Caco-2 (cell line): Measurements from ENCODE around the gene NRXN3. TPM values are rescaled to one million over a fixed set of nuclear protein-coding genes. Genes with fewer than 3 reads are reported as not detected.

Experiments used
- BruUV-seq: library from RNA; stranded (reverse); fragments of 400-500 nt; replicated peaks from 2 replicates; lab custom pipeline; 2021; lab: Mats Ljungman, UMichigan
- CTCF ChIA-PET: fragments of 300-600 bp; sonication (Branson Sonifier 250); formaldehyde crosslinking; loops from one replicate; lab custom pipeline; 2022; ENCODE audit warnings: antibody characterized with exemption; lab: Charles Lee
- POLR2A ChIA-PET: fragments of 300-600 bp; sonication (Branson Sonifier 250); formaldehyde crosslinking; loops from one replicate; lab custom pipeline; 2022; ENCODE audit warnings: antibody characterized with exemption; lab: Charles Lee
- DNase-seq, 2 experiments: peaks; one replicate each; pipeline versions ENCODE4 v3.0.0 to v3.0.0-alpha.2; 2020 to 2022
- H3K27me3 ChIP-seq: replicated peaks from 2 replicates; pipeline ENCODE4 v1.6.0; 2011; ENCODE audit warnings: low read length; ENCODE audit not compliant: control insufficient read depth, insufficient read depth
- H3K36me3 ChIP-seq: 2 replicates; pipeline ENCODE4 v1.5.1; 2011; ENCODE audit warnings: low read length; ENCODE audit not compliant: control insufficient read depth, insufficient read depth
- H3K4me1 ChIP-seq: fragments of 250-450 bp; sonication (Bioruptor Pico); 2 replicates; pipeline ENCODE4 v1.5.1; 2020; ENCODE audit warnings: mild to moderate bottlenecking
- H3K4me3 ChIP-seq: 2 replicates; pipeline ENCODE4 v1.5.1; 2011; ENCODE audit warnings: low read depth, mild to moderate bottlenecking, control low read depth, low read length
- H3K9me3 ChIP-seq: fragments of 250-450 bp; sonication (Bioruptor Pico); 2 replicates; pipeline ENCODE4 v1.5.1; 2020; ENCODE audit warnings: mild to moderate bottlenecking, moderate library complexity
- H3K27ac Mint-ChIP-seq: one replicate; pipeline ENCODE4 v1.8.0; 2022; ENCODE audit warnings: mixed read lengths; ENCODE audit not compliant: unreplicated experiment
- H3K27me3 Mint-ChIP-seq: one replicate; pipeline ENCODE4 v1.8.0; 2022; ENCODE audit warnings: mixed read lengths; ENCODE audit not compliant: insufficient read depth, unreplicated experiment
- H3K36me3 Mint-ChIP-seq: one replicate; pipeline ENCODE4 v1.8.0; 2022; ENCODE audit warnings: mild to moderate bottlenecking, mixed read lengths; ENCODE audit not compliant: insufficient read depth, unreplicated experiment
- H3K4me1 Mint-ChIP-seq: one replicate; pipeline ENCODE4 v1.8.0; 2022; ENCODE audit warnings: low read depth, mixed read lengths; ENCODE audit not compliant: unreplicated experiment
- H3K4me3 Mint-ChIP-seq: one replicate; pipeline ENCODE4 v1.8.0; 2022; ENCODE audit warnings: mild to moderate bottlenecking, moderate library complexity, mixed read lengths; ENCODE audit not compliant: unreplicated experiment
- H3K9me3 Mint-ChIP-seq: one replicate; pipeline ENCODE4 v1.8.0; 2022; ENCODE audit warnings: mixed read lengths; ENCODE audit not compliant: unreplicated experiment
- intact Hi-C: fragments of 100-400 bp; cut with micrococcal nuclease; formaldehyde crosslinking; loops from one replicate; pipeline ENCODE4 v1.10.0; 2022; ENCODE audit not compliant: unreplicated experiment
- total RNA-seq: library from RNA; stranded (reverse); gene quantifications from 2 replicates; pipeline ENCODE4 v1.2.3, GENCODE V29; 2022
- TF ChIP-seq, protein P1 (sequence below), 2 experiments: fragments of 200-600 bp in 1 of 2; IDR thresholded peaks; 1 replicate in 1 of 2; 2 replicates in 1 of 2; pipeline versions ENCODE4 v1.5.1 to v1.8.0; 2011 to 2022; ENCODE audit warnings: antibody characterized with exemption in 1 of 2, control low read depth in 1 of 2, inconsistent platforms in 1 of 2, low read depth in 1 of 2, low read length in 1 of 2, mild to moderate bottlenecking in 1 of 2, moderate library complexity in 1 of 2; ENCODE audit not compliant: insufficient read depth in 1 of 2, severe bottlenecking in 1 of 2, unreplicated experiment in 1 of 2

The NRXN3 gene
- total RNA-seq, 1 experiment from 2014 or later = 12.4 TPM

DNA sequence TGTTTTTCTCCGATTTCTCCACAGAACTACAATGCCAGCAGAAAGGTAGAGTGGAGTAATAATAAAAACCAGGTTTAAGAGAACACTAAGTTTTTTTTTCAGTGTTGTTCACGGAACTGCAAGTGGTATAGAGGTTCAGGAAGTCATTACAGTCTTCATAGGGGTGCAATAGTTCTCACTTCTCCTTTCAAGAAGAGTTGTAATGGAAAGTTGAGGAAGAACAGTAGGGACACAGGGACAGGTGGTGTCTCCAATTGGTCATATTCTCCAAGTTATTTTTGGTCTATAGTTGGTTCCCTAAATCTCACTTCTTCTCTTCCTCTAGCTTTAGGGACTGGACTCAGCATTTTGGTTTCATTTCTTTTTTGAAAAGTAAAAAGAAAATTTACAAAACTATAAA lies 894.0 kb downstream of the NRXN3 start:
- Histone ChIP-seq H3K9me3 (no peaks in the 10 kb centered on the region), H3K27me3 (no peaks in the 10 kb centered on the region), H3K4me1 (no peaks in the 10 kb centered on the region), H3K4me3 (no peak overlapping the region), H3K36me3 (no peaks in the 10 kb centered on the region)
- no TSS peak for BruUV-seq
- ChIA-PET CTCF (no interaction called here), POLR2A (no interaction called here)
- TF ChIP-seq, protein P1, sequence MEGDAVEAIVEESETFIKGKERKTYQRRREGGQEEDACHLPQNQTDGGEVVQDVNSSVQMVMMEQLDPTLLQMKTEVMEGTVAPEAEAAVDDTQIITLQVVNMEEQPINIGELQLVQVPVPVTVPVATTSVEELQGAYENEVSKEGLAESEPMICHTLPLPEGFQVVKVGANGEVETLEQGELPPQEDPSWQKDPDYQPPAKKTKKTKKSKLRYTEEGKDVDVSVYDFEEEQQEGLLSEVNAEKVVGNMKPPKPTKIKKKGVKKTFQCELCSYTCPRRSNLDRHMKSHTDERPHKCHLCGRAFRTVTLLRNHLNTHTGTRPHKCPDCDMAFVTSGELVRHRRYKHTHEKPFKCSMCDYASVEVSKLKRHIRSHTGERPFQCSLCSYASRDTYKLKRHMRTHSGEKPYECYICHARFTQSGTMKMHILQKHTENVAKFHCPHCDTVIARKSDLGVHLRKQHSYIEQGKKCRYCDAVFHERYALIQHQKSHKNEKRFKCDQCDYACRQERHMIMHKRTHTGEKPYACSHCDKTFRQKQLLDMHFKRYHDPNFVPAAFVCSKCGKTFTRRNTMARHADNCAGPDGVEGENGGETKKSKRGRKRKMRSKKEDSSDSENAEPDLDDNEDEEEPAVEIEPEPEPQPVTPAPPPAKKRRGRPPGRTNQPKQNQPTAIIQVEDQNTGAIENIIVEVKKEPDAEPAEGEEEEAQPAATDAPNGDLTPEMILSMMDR (IDR thresholded peaks at IDR 0.05; ENCODE audit: insufficient read depth in 1 of 2, low read depth in 1 of 2, low read length in 1 of 2, severe bottlenecking in 1 of 2, unreplicated experiment in 1 of 2) = no peak
- Mint-ChIP-seq H3K9me3 (no peaks in the 10 kb centered on the region), H3K27ac (no peak overlapping the region), H3K4me3 (no peak overlapping the region), H3K36me3 (no peaks in the 10 kb centered on the region), H3K27me3 (peaks cover 11% of the 10 kb centered on the region), H3K4me1 (no peaks in the 10 kb centered on the region)
- intact Hi-C loops = no loop called here
- no peak for DNase-seq

- Mint-ChIP-seq H3K27me3 (no peaks in the 10 kb centered on the region), H3K4me3 (no peak overlapping the region), H3K36me3 (no peaks in the 10 kb centered on the region), H3K27ac (no peak overlapping the region), H3K4me1 (peaks cover 8% of the 10 kb centered on the region), H3K9me3 (no peaks in the 10 kb centered on the region)
- no peaks in the 10 kb centered on the region for H3K9me3 ChIP-seq
- no peaks in the 10 kb centered on the region for H3K27me3 ChIP-seq
- BruUV-seq = no TSS peak
- no peak for DNase-seq
- H3K4me1 ChIP-seq = peaks cover 22% of the 10 kb centered on the region
- ChIA-PET POLR2A (interaction anchor here (0.6 kb wide), 1 partner anchor 33 kb away, joined by 3 read pairs; no protein-coding TSS in a partner anchor), CTCF (no interaction called here)
- H3K36me3 ChIP-seq = no peaks in the 10 kb centered on the region
- no peak overlapping the region for H3K4me3 ChIP-seq
- intact Hi-C loops = no loop called here
- TF ChIP-seq, protein P1 (IDR thresholded peaks at IDR 0.05; ENCODE audit: insufficient read depth in 1 of 2, low read depth in 1 of 2, low read length in 1 of 2, severe bottlenecking in 1 of 2, unreplicated experiment in 1 of 2) = no peak
Measured at GRCh38 chr14:79074510-79074909, 904.3 kb downstream of the NRXN3 start.

DNA sequence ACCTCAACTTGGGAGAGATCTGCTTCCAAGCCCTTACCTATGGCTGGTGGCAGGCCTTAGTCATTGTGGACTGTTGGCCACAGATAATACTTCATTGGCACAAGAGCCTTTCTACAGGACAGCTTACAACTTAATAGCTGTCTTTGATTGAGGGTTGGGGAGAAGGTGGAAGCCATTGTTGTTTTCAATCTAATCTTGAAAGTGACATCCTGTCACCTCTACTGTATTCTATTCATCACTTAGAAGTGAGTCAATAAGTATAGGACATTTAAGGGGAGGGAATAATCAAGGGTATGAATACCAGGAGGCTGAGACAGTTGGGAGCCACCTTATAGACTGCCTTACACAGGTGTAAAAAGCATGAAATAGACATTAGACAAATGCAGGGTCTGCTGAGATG lies 906.3 kb downstream of the NRXN3 start:
- no peaks in the 10 kb centered on the region for H3K9me3 ChIP-seq
- POLR2A ChIA-PET = no interaction called here
- H3K36me3 Mint-ChIP-seq = no peaks in the 10 kb centered on the region
- CTCF ChIA-PET = no interaction called here
- no peaks in the 10 kb centered on the region for H3K36me3 ChIP-seq
- intact Hi-C loops = no loop called here
- no peak overlapping the region for H3K4me3 ChIP-seq
- no peaks in the 10 kb centered on the region for H3K9me3 Mint-ChIP-seq
- peaks cover 8% of the 10 kb centered on the region for H3K4me1 Mint-ChIP-seq
- no peak overlapping the region for H3K4me3 Mint-ChIP-seq
- no peaks in the 10 kb centered on the region for H3K27me3 Mint-ChIP-seq
- H3K4me1 ChIP-seq = peaks cover 25% of the 10 kb centered on the region
- no peak for DNase-seq
- no TSS peak for BruUV-seq
- H3K27ac Mint-ChIP-seq = no peak overlapping the region
- TF ChIP-seq, protein P1 (IDR thresholded peaks at IDR 0.05; ENCODE audit: insufficient read depth in 1 of 2, low read depth in 1 of 2, low read length in 1 of 2, severe bottlenecking in 1 of 2, unreplicated experiment in 1 of 2) = no peak
- H3K27me3 ChIP-seq = no peaks in the 10 kb centered on the region
